OCI-LY3 (cell line): Measurements from ENCODE around the gene SH3BP2.

Source experiments
- CTCF ChIP-seq: fragments of 200-600, 300-600 bp; sonication (generic); IDR thresholded peaks from 2 replicates; pipeline ENCODE4 v1.5.1; 2014; ENCODE audit warnings: antibody characterized with exemption, low read length, low read depth
- EZH2phosphoT487 ChIP-seq: fragments of 200-600 bp; shearing (Covaris generic); IDR thresholded peaks from 2 replicates; pipeline ENCODE4 v1.6.1; 2018; ENCODE audit warnings: antibody characterized with exemption, mixed run types, low read depth

GRCh38 chr4:2744576-2745270 is 48.2 kb upstream of the SH3BP2 start:
- TF ChIP-seq CTCF (no peak), EZH2phosphoT487 (no peak)
